IMR-90 (cell line): Measurements from ENCODE around the gene CPNE2. TPM values are rescaled to one million over a fixed set of nuclear protein-coding genes. Genes with fewer than 3 reads are reported as not detected.

Experiments
- ATAC-seq: fragments of 200-7000 bp; cut with Tn5 transposase; 2 replicates; pipeline ENCODE4 v1.9.1; 2020; ENCODE audit warnings: low read depth, mild to moderate bottlenecking, moderate library complexity
- BruUV-seq: library from RNA; stranded (reverse); fragments of 400-500 nt; replicated peaks from 2 replicates; lab custom pipeline; 2021; lab: Mats Ljungman, UMichigan
- CTCF ChIA-PET: fragments of 300-600 bp; formaldehyde crosslinking; extraction: SDS; loops from one replicate; lab custom pipeline; 2021; ENCODE audit warnings: antibody characterized with exemption; lab: Yijun Ruan, JAX
- POLR2A ChIA-PET: fragments of 300-600 bp; sonication (Branson Sonifier 250); formaldehyde crosslinking; loops from one replicate; lab custom pipeline; 2022; ENCODE audit warnings: antibody characterized with exemption; ENCODE audit not compliant: unreplicated experiment; lab: Charles Lee
- DNase-seq: peaks from one replicate; pipeline ENCODE4 v3.0.0; 2013
- H2AFZ ChIP-seq: replicated peaks from 2 replicates; pipeline ENCODE3; 2013; ENCODE audit warnings: low read length, mild to moderate bottlenecking; ENCODE audit not compliant: poor library complexity
- H2AK5ac ChIP-seq: 2 replicates; pipeline ENCODE4 v1.6.1; 2013; ENCODE audit warnings: low read depth, low read length, inconsistent platforms
- H2AK9ac ChIP-seq: replicated peaks from 2 replicates; pipeline ENCODE3; 2013; ENCODE audit warnings: mild to moderate bottlenecking, low read depth, low read length, moderate library complexity; ENCODE audit not compliant: poor library complexity
- H2BK120ac ChIP-seq: 2 replicates; pipeline ENCODE4 v1.6.1; 2013; ENCODE audit warnings: low read depth, low read length, inconsistent platforms
- H2BK15ac ChIP-seq: 3 replicates; pipeline ENCODE4 v1.6.1; 2013; ENCODE audit warnings: low read depth, low read length, inconsistent platforms
- H2BK20ac ChIP-seq: 2 replicates; pipeline ENCODE4 v1.6.1; 2013; ENCODE audit warnings: low read depth, mild to moderate bottlenecking, inconsistent platforms, low read length, moderate library complexity
- H2BK5ac ChIP-seq: 2 replicates; pipeline ENCODE4 v1.6.1; 2013; ENCODE audit warnings: mild to moderate bottlenecking, low read depth, low read length, inconsistent platforms; ENCODE audit not compliant: poor library complexity, severe bottlenecking
- H3K14ac ChIP-seq: replicated peaks from 2 replicates; pipeline ENCODE4 v1.6.1; 2013; ENCODE audit warnings: low read depth, low read length, inconsistent platforms
- H3K18ac ChIP-seq: 2 replicates; pipeline ENCODE4 v1.6.1; 2013; ENCODE audit warnings: low read depth, low read length, control low read depth
- H3K23ac ChIP-seq: 2 replicates; pipeline ENCODE4 v1.6.1; 2013; ENCODE audit warnings: low read depth, low read length, inconsistent platforms
- H3K27ac ChIP-seq: 2 replicates; pipeline ENCODE4 v1.5.1; 2013; ENCODE audit warnings: mild to moderate bottlenecking, control low read depth, low read length; ENCODE audit not compliant: insufficient read depth
- H3K27me3 ChIP-seq: 2 replicates; pipeline ENCODE4 v1.6.1; 2013; ENCODE audit warnings: low read length; ENCODE audit not compliant: control insufficient read depth, insufficient read depth
- H3K36me3 ChIP-seq: 2 replicates; pipeline ENCODE4 v1.6.1; 2013; ENCODE audit warnings: low read length, mixed read lengths; ENCODE audit not compliant: control insufficient read depth, insufficient read depth
- H3K4ac ChIP-seq: 2 replicates; pipeline ENCODE4 v1.6.1; 2013; ENCODE audit warnings: low read depth, low read length, inconsistent platforms
- H3K4me1 ChIP-seq: 2 replicates; pipeline ENCODE4 v1.6.1; 2013; ENCODE audit warnings: low read length, mixed read lengths; ENCODE audit not compliant: control insufficient read depth, insufficient read depth
- H3K4me2 ChIP-seq: 2 replicates; pipeline ENCODE4 v1.6.1; 2013; ENCODE audit warnings: low read depth, mild to moderate bottlenecking, control low read depth, low read length, moderate library complexity
- H3K4me3 ChIP-seq: 2 replicates; pipeline ENCODE4 v1.5.1; 2013; ENCODE audit warnings: low read depth, mild to moderate bottlenecking, control low read depth, low read length, moderate library complexity; ENCODE audit not compliant: insufficient read depth
- H3K56ac ChIP-seq: 2 replicates; pipeline ENCODE4 v1.6.1; 2013; ENCODE audit warnings: low read length, inconsistent platforms; ENCODE audit not compliant: insufficient read depth; ENCODE audit errors: extremely low read depth
- H3K79me1 ChIP-seq, 2 experiments: 2 replicates each; pipeline ENCODE4 v1.6.1; 2013; ENCODE audit warnings: low read length in 2 of 2, inconsistent platforms in 1 of 2, low read depth in 1 of 2
- H3K9ac ChIP-seq: 2 replicates; pipeline ENCODE4 v1.6.1; 2013; ENCODE audit warnings: low read depth, low read length, control low read depth
- H3K9me1 ChIP-seq: 2 replicates; pipeline ENCODE4 v1.6.1; 2013; ENCODE audit warnings: low read length, inconsistent platforms; ENCODE audit not compliant: insufficient read depth
- H3K9me3 ChIP-seq: 2 replicates; pipeline ENCODE4 v1.6.1; 2013; ENCODE audit warnings: low read length; ENCODE audit not compliant: control insufficient read depth, insufficient read depth
- H4K20me1 ChIP-seq: 2 replicates; pipeline ENCODE4 v1.6.1; 2013; ENCODE audit warnings: low read length, inconsistent platforms; ENCODE audit not compliant: insufficient read depth
- H4K5ac ChIP-seq: 2 replicates; pipeline ENCODE4 v1.6.1; 2013; ENCODE audit warnings: mild to moderate bottlenecking, low read depth, low read length, control low read depth
- H4K8ac ChIP-seq, 2 experiments: 2 replicates each; pipeline ENCODE4 v1.6.1; 2013; ENCODE audit warnings: low read depth in 2 of 2, low read length in 2 of 2, control low read depth in 1 of 2, inconsistent platforms in 1 of 2
- H4K91ac ChIP-seq: 2 replicates; pipeline ENCODE4 v1.6.1; 2013; ENCODE audit warnings: low read depth, low read length, inconsistent platforms; ENCODE audit not compliant: insufficient read depth
- BHLHE40 ChIP-seq: fragments of 150-350 bp; IDR thresholded peaks from 2 replicates; pipeline ENCODE4 v1.6.1; 2016; ENCODE audit warnings: mild to moderate bottlenecking, low read depth, low read length
- CHD1 ChIP-seq: IDR thresholded peaks from 2 replicates; pipeline ENCODE4 v1.6.1; 2012; ENCODE audit warnings: low read depth, low read length, improper control_type of control experiment
- CTCF ChIP-seq: conservative IDR thresholded peaks from 2 replicates; pipeline ENCODE4 v1.5.1; 2012; ENCODE audit warnings: mild to moderate bottlenecking, low read depth, low read length, improper control_type of control experiment
- MAFK ChIP-seq: IDR thresholded peaks from 2 replicates; pipeline ENCODE4 v1.6.1; 2012; ENCODE audit warnings: low read depth, low read length, improper control_type of control experiment
- MAZ ChIP-seq: IDR thresholded peaks from 2 replicates; pipeline ENCODE4 v1.6.1; 2012; ENCODE audit warnings: low read depth, mild to moderate bottlenecking, low read length, improper control_type of control experiment, moderate library complexity, borderline replicate concordance
- MXI1 ChIP-seq: IDR thresholded peaks from 2 replicates; pipeline ENCODE4 v1.6.1; 2012; ENCODE audit warnings: low read depth, mild to moderate bottlenecking, low read length, moderate library complexity, borderline replicate concordance
- NFE2L2 ChIP-seq: fragments of 150-350 bp; IDR thresholded peaks from 2 replicates; pipeline ENCODE4 v1.6.1; 2016; ENCODE audit warnings: low read depth, mild to moderate bottlenecking, low read length
- POLR2A ChIP-seq: IDR thresholded peaks from 2 replicates; pipeline ENCODE4 v1.6.1; 2012; ENCODE audit warnings: mild to moderate bottlenecking, low read depth, low read length
- RAD21 ChIP-seq: IDR thresholded peaks from 2 replicates; pipeline ENCODE4 v1.6.1; 2012; ENCODE audit warnings: low read length, improper control_type of control experiment
- RCOR1 ChIP-seq: IDR thresholded peaks from 2 replicates; pipeline ENCODE4 v1.6.1; 2012; ENCODE audit warnings: mild to moderate bottlenecking, low read length, improper control_type of control experiment; ENCODE audit not compliant: insufficient replicate concordance
- RFX5 ChIP-seq: IDR thresholded peaks from 2 replicates; pipeline ENCODE4 v1.8.0; 2012; ENCODE audit warnings: low read depth, mild to moderate bottlenecking, low read length, moderate library complexity
- SMC3 ChIP-seq: fragments of 150-350 bp; IDR thresholded peaks from 2 replicates; pipeline ENCODE4 v1.6.1; 2016; ENCODE audit warnings: low read depth, mild to moderate bottlenecking, antibody characterized with exemption, low read length, moderate library complexity
- USF2 ChIP-seq: fragments of 150-350 bp; IDR thresholded peaks from 2 replicates; pipeline ENCODE4 v1.6.1; 2017; ENCODE audit warnings: mild to moderate bottlenecking, antibody characterized with exemption, low read length, low read depth
- WGBS, 2 experiments: methylation state at CpG; one replicate each; pipeline versions ENCODE4 v1.1.5 to v1.1.7; 2013; ENCODE audit warnings: missing lambda C conversion rate in 2 of 2; ENCODE audit not compliant: insufficient read length in 1 of 2; ENCODE audit errors: extremely low coverage in 2 of 2; 5-methylcytosine and 5-hydroxymethylcytosine counted together
- dilution Hi-C: fragments of 300-500 bp; cut with HindIII; formaldehyde crosslinking; loops from one replicate; pipeline ENCODE4 v1.14.3; 2018; ENCODE audit warnings: low sequenced_read_pairs; ENCODE audit not compliant: unreplicated experiment
- in situ Hi-C: fragments of 300-500 bp; cut with MboI; formaldehyde crosslinking; loops from 3 replicates; pipeline ENCODE4 v1.14.3; 2019; ENCODE audit warnings: low sequenced_read_pairs, inconsistent platforms, mixed read lengths
- intact Hi-C: fragments of 100-400 bp; cut with micrococcal nuclease; formaldehyde crosslinking; loops from 2 replicates; pipeline ENCODE4 v1.10.0; 2022
- polyA plus RNA-seq, 3 experiments: library from polyadenylated mRNA; depleted of rRNA; stranded (reverse); fragments of >200 nt; gene quantifications; 2 replicates each; pipeline ENCODE4 v1.2.3, GENCODE V29; 2012; ENCODE audit warnings: low replicate concordance in 1 of 3
- total RNA-seq: library from RNA; depleted of rRNA; stranded (reverse); fragments of >200 nt; gene quantifications from 2 replicates; pipeline ENCODE4 v1.2.3, GENCODE V29; 2012
- TF ChIP-seq, protein P1 (sequence below): fragments of 150-350 bp; IDR thresholded peaks from 2 replicates; pipeline ENCODE4 v1.6.1; 2016; ENCODE audit warnings: low read depth, mild to moderate bottlenecking, low read length, moderate library complexity, borderline replicate concordance

The CPNE2 gene
- total and polyA plus RNA-seq, 2 of the 4 experiments (the other 2 are of a cell fraction), result 15.4 to 48.0 TPM

DNA sequence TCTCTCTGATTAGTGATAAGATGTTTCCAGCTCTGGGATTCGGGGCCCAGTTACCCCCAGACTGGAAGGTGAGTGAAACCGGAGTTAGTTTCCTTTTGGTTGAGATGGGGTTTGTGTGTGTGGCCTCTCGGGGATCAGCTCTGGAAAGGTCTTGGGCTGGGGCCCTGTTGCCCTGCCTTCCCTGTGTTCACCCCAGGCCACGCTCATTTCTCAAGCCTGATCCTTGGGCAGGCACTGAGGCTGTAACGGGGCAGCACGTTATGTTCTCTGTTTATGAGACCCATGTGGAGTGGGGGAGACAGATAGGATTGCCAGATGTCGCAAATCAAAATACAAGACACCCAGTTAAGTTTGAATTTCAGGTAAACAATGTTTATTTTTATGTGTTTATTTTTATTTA lies 35.5 kb downstream of the CPNE2 start:
- Histone ChIP-seq H4K5ac (no peak overlapping the region), H2AK5ac (no peak overlapping the region), H3K9me3 (no peaks in the 10 kb centered on the region), H3K27me3 (no peaks in the 10 kb centered on the region), H3K4ac (no peak overlapping the region), H3K23ac (no peak overlapping the region), H3K14ac (no peak overlapping the region), H2BK15ac (no peak overlapping the region), H3K4me3 (no peak overlapping the region), H2BK5ac (no peak overlapping the region), H3K56ac (no peak overlapping the region), H2BK120ac (no peak overlapping the region), H3K18ac (no peak overlapping the region), H2BK20ac (no peak overlapping the region), H2AK9ac (no peak overlapping the region), H3K4me2 (no peak overlapping the region), H4K20me1 (no peaks in the 10 kb centered on the region), H3K27ac (no peak overlapping the region), H3K36me3 (no peaks in the 10 kb centered on the region), H3K9me1 (peaks cover 12% of the 10 kb centered on the region; the same call in 1 of the 2 replicates), H3K4me1 (no peaks in the 10 kb centered on the region), H4K8ac (no peak overlapping the region), H3K9ac (no peak overlapping the region), H2AFZ (no peak overlapping the region), H3K79me1 (no peaks in the 10 kb centered on the region), H4K91ac (no peak overlapping the region)
- DNase-seq (no peak), ATAC-seq (no peak)
- dilution Hi-C loops (no loop called here), in situ Hi-C loops (no loop called here), intact Hi-C loops (no loop called here)
- TF ChIP-seq NFE2L2 (no peak), MXI1 (no peak), RAD21 (no peak), RCOR1 (no peak), CTCF (no peak), USF2 (no peak), MAZ (no peak), RFX5 (no peak), BHLHE40 (no peak), POLR2A (no peak), CHD1 (no peak), SMC3 (no peak), MAFK (no peak)
- TF ChIP-seq, protein P1, sequence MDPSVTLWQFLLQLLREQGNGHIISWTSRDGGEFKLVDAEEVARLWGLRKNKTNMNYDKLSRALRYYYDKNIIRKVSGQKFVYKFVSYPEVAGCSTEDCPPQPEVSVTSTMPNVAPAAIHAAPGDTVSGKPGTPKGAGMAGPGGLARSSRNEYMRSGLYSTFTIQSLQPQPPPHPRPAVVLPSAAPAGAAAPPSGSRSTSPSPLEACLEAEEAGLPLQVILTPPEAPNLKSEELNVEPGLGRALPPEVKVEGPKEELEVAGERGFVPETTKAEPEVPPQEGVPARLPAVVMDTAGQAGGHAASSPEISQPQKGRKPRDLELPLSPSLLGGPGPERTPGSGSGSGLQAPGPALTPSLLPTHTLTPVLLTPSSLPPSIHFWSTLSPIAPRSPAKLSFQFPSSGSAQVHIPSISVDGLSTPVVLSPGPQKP, result no peak
- no TSS peak for BruUV-seq
- ChIA-PET POLR2A (no interaction called here), CTCF (no interaction called here)
- 100% methylated on average over 1 of the region's 7 CpGs; no CpG with 5 or more reads in 1 of the 2 experiments for WGBS, 2 experiments
